Superior temporal gyrus (tissue), 1 donor: ENCODE results near the gene SLC25A45.

Source experiments
- DNase-seq: peaks from one replicate; pipeline ENCODE4 v3.0.0-alpha.2; 2016; ENCODE audit errors: extremely low spot score

SLC25A45 gene

DNA sequence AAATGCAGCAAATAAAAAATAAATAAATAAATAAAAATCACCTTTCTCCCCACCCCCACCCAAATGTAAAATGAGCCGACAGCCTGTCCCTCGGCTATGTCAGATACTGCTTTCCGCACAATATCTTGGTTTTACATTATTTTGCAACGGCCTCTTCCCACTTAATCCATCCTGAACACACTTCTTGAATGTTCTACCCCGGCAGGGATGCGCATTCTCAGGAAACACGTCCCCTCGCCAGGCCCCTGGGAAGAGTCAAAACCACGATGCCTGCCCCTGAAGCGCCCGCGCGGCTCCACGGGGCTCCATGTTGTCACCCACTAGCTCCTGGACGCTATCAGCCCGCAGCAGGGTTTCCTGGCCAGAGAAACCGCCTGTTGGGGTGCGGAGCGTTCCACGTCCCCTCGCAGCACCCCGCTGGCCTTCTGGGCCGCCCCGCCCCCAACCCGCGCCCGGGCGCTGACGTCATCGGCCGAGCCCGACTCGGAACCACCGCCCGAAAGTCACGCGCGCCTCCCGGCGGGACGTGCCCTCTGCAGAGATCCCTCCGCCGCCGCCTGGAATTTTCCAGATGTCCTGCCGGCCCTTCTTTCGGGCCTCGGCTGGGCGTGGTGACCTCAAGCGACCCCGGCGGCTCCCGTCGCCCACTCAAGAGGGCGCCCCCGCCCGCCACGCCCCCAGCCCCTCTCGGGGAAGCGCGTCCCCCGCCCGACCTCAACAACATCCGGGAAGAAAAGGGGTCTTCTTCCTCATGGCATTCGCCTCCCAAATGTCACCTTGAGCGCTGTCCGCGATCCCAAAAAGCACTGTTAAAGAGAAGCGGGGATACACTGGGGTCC is 39.6 kb upstream of the SLC25A45 start:
- DNase-seq: peak; percentile 93

- peak; percentile 89 for DNase-seq
Observed at GRCh38 chr11:65420979-65421793, 38.7 kb upstream of the SLC25A45 start.

DNA sequence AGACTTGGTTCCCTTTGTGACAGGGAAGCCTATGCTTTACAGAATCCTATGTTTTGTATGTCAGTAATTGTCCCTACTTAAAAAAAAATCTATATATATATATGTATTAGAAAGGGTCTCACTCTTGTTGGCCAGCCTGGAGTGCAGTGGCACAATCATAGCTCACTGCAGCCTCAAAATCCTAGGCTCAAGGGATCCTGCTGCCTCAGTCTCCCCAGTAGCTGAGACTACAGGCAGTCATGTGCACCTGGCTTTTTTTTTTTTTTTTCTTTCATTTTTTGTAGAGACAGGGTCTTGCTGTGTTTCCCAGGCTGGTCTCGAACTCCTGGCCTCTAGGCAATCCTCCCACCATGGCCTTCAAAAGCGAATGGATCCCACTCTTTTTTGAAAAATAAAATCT is 38.1 kb upstream of the SLC25A45 start:
- DNase-seq: no peak

DNA sequence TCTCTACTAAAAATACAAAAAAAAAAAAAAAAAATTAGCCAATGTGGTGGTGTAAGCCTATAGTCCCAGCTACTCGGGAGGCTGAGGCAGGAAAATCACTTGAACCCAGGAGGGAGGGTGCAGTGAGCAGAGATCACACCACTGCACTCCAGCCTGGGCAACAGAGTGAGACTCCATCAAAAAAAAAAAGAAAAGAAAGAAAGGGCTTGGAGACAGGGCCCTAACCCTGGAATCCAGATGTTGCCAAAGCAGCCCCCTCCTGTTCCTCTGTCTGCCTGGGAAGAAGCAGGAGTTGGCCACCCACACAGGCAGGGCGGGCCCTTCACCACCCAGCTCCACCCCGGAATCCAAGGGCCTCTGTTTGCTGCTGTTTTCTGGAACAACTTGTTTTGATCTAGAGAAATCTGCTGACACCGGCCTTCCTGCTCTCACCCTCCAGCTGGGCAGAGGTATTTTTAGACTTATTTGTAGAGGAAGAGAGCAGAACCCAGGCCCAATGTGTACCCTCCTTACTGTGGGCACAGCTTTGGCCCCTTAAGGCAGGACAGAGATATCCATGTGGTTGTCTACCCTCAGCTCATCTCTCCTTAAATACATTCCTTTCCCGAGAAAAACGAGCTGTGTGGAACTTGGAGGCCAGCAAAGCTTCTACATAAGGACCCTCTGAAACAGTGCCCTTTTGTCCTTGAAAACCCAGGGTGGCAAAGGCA is 37.5 kb upstream of the SLC25A45 start:
- DNase-seq: peak; percentile 92

GRCh38 chr11:65419460-65419771 is 37.0 kb upstream of the SLC25A45 start:
- DNase-seq: no peak

DNA sequence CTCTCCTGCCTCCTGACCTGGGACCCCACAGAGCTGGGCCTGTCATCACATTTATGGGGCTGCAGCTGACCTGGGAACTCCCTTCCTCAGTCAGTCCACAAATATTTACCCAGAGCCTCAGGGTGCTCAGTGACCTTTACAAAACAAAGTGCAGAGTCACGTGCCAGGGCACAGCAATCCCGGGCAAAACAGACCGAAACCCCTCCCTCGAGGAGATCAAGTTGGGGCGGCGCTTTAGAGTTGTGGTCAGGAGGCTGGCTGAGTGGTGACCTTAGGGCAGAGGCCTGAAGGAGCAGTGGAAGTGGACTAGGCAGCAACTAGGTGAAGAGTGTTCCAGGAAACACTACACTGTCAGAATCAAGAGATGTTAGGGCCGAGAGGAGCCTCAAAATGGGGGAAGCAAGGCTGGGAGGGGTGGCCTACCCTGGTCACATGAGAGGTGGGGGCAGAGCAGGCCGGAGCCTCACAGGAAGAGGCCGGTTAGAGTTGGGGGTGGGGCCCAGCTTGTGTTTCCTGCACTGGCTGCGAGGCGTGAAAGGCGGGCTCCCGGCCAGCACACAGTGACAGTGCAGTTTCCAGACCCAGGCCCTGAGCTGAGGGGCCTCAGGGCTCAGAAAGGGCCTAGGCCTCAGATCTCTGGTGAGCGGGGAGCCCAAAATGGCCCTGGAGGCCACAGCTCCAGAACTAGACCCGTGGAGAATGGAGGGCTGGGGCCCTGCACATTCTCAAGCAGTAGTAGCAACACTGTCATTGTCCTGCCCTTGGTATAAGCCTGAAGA is 36.4 kb upstream of the SLC25A45 start:
- DNase-seq: peak; percentile 92

- no peak for DNase-seq
Observed at GRCh38 chr11:65418431-65418680, 35.9 kb upstream of the SLC25A45 start.

GRCh38 chr11:65417702-65418430 is 35.4 kb upstream of the SLC25A45 start:
- peak; percentile 25 for DNase-seq

DNA sequence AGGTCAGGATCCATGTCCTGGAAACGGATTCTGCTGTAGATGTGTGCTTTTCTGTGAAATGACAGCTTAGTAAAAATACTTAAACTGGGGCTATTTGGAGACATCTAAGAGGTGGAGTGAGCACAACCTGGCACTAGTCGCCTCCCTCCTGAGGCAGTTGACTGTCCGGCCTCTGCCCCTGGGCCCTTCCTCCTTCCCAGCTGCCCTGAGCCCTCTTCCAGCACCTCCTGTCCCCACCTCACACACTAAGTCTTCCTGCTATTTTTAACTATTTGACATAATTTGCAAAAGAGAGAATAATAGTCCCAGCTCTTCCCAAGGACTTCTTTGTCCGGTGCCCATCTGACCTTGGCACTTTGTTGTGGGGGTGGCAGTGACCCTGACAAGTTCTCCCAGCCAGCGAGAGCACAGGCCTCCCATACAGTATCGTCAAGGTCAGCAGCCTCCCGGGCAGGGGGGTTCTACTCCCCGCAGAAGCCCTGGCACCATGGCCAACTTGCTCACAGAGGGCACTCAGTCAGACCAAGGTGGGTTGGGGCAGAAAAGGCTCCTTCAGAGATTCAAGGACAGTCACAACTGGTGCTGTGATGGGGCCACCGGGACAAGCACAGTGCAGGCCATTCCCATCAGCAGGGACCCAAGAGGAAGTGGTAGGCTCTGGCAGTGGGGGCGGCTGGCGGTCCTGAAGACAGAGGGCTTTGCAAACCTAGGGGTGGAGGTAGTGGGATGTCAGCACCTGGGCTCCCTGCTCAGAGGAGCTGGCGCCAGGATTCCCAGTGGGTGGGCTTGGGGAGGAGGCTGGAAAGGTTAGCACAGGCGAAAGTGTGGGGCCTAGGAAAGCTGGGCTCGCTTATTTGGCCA is 34.6 kb upstream of the SLC25A45 start:
- peak; percentile 39 for DNase-seq

DNA sequence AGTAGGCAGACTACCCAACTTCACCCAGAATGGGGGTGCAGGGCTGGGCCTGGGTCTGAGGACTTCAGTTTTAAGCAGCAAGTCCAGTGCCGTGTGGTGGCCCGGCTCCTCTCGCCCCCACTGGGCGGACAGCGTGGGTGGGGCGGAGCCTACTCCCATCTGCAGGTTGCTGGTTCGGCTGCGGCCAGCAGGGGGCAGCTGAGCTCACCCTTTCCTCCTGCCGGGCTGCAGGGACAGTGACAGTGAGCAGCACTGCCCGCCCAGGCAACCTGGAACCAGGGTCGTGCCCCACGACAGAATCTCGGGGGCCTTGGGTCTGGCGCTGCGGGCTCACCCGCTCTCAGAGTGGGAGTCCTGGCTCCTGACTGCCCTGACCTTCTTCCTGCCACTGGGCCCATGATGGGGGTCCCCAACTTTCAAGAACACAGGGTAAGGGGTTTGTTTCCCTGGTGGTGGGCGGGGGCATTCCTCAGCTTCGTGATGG is 33.9 kb upstream of the SLC25A45 start:
- DNase-seq: peak; percentile 94

- peak; percentile 13 for DNase-seq
Observed at GRCh38 chr11:65415499-65416340, 33.3 kb upstream of the SLC25A45 start.

GRCh38 chr11:65414776-65415498 is 32.5 kb upstream of the SLC25A45 start:
- peak; percentile 7 for DNase-seq

DNA sequence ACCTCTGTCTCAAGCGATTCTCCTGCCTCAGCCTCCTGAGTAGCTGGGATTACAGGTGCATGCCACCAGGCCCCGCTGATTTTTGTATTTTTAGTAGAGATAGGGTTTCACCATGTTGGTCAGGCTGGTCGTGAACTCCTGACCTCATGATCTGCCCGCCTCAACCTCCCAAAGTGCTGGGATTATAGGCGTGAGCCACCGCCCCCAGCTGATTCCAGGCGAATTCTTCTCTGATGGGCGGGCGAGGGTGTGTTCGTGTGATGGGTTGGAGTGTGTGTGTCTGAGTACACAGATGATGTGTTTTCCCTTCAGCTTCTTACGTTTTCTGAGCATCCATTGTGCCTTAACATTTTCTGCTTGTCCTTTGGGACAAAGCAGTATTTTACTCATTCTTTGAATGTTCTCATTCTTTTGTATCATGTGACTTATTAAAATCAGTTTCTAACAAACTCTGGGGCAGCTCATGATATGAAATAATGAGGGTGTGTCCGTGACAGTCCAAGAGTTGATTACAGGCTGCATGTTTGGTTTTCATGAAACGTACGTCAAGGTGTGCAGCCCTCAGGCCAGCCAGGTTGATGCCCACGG is 30.7 kb upstream of the SLC25A45 start:
- peak; percentile 28 for DNase-seq

GRCh38 chr11:65412271-65413076 is 30.0 kb upstream of the SLC25A45 start:
- no peak for DNase-seq

GRCh38 chr11:65411681-65412070 is 29.2 kb upstream of the SLC25A45 start:
- no peak for DNase-seq

DNA sequence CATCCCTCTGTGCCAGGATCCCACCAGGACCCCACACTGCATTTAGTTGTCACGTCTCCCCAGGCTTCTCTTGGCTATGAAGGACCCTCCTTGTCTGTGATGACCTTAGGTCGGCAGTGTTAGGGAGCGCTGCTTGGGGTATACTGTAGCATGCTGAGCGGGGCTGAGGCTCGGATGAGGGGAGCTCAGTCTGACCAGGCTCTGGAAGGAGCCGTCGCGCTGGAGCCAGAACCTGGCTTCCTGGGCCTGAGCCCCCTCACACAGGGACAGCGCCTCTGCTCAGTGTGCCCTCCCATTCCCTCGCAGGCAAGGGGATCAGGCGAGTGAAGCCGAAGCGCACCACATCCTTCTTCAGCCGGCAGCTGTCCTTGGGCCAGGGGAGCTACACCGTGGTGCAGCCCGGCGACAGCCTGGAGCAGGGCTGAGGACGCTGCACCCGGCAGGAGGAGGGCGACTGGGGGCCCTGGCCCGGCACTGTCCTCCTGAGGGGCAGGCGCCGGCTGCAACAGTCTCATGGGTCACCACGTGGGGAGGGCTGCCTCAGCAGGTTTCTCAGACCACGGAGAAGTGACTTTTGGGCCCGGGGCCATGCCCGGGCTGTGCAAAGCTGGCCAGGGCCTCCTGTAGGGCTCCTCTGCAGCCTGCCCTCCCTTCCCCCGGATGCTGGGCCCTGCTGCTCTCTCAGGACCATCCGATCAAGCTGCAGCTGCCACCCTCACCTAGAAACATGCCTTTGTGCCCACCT is 28.7 kb upstream of the SLC25A45 start:
- DNase-seq: no peak
